ENCODE measurements around the gene RTEL1.
"Not testable (repeated sequence)": the region's sequence is repeated elsewhere in the genome, so short reads cannot be mapped to it uniquely, and the experiment has no call there.

RTEL1 gene

DNA sequence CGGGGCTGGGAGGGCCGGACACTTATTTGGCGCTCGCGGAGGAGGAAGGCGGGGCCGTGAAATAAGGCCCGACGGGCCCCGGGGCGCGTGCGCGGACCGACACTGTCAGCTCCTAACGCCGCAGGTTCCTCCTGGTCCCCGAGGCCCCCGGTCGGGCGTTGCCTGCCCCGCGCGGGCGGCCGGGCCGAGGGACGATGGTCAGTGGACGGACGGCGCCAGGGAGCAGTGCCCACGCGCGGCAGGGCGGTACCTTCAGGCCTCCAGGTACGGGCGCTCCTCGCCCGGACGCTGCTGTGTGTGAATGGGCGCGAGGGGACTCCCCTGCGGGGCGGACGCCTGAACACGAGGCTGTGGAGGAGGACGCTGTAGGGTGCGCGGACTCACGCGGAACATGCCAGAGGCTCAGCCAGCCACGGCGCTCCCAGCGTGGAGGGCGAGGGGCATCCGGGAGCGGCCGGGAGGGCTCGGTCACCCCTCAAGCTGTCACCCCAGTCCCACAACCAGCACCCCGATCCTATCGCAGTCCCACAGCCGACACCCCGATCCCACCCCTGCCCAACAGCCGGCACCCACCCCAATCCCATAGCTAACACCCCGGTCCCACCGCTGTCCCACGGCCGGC lies 30.9 kb upstream of the RTEL1 start:
- DNase-seq (ENCODE audit: low read depth in 1 of 2, low spot score in 1 of 2), result peak; percentile 90 to 93

DNA sequence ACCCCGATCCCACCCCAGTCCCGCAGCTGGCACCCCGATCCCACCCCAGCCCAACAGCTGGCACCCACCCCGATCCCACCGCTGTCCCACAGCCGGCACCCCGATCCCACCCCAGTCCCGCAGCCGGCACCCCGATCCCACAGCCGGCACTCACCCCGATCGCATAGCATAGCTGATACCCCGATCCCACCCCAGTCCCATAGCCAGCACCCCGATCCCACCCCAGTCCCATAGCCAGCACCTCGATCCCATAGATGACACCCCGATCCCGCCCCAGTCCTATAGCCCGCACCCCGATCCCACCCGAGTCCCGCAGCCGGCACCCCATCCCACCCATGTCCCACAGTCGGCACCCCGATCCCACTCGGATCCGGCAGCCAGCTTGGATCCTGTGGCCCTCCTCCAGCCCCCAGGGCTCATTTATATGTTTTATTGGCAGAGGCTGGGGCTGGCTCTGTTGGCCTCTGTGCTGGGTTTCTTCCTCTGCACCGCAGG lies 30.3 kb upstream of the RTEL1 start:
- no peak for DNase-seq (ENCODE audit: low read depth in 1 of 2, low spot score in 1 of 2)

DNA sequence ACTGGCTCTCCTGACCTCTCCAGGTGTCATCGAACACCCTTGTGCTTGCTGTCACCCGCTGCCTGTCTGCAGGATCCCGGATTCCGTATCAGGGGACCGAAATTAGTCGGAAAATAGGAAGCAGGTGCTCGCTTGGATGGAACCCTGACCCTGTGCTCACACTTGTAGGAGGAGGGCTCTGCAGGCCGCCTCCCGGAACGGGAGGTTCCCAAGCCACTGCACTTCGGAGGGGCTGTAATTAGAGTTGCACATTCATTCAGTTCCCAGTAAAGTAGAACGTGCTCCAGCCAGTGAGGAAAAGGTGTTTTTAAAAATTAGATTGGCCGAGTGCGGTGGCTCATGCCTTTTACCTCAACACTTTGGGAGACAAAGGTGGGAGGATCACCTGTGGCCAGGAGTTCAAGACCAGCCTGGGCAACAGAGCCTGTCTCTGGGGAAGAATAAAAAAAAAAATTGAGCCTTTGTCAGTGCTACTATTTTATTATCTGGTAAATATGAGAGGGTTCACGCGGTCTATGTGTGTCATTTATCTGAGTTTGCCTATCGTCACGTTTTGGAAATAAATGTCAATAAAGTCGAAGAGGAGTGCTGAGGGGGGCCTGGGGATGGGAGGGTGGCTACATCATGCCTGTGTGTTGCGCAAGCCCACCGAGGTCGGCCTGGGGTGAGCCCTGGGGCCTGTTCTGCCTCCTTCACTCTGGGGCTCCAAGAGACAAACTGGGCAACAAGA lies 29.7 kb upstream of the RTEL1 start:
- DNase-seq (ENCODE audit: low read depth in 1 of 2, low spot score in 1 of 2), result peak; percentile 50 to 69

DNA sequence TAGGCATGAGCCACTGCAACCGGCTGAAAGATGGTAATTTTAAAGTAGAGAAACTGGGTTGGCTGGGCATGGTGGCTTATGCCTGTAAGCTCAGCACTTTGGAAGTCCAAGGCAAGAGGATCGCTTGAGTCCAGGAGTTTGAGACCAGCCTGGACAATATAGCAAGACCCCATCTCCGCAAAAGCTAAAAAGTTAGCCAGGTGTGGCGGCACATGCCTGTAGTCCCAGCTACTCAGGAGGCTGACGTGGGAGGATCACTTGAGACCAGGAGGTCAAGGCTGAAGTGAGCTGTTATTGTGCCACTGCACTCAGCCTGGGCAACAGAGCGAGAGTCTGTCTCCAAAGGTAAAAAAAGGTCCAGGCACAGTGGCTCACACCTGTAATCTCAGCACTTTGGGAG lies 27.2 kb upstream of the RTEL1 start:
- DNase-seq (ENCODE audit: low read depth in 1 of 2, low spot score in 1 of 2), result not testable (repeated sequence)

DNA sequence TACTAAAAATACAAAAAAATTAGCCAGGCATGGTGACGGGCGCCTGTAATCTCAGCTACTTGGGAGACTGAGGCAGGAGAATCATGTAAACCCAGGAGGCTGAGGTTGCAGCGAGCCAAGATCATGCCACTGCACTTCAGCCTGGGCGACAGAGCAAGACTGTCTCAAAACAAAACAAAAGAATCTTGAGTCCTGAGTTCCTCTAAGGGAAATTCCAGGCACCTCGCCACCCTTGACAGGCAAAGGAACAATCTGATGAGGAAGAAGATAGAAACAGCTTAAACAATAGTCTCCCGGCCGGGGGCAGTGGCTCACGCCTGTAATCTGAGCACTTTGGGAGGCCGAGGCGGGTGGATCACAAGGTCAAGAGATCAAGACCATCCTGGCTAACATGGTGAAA lies 26.7 kb upstream of the RTEL1 start:
- DNase-seq (ENCODE audit: low read depth in 1 of 2, low spot score in 1 of 2), result not testable (repeated sequence)

DNA sequence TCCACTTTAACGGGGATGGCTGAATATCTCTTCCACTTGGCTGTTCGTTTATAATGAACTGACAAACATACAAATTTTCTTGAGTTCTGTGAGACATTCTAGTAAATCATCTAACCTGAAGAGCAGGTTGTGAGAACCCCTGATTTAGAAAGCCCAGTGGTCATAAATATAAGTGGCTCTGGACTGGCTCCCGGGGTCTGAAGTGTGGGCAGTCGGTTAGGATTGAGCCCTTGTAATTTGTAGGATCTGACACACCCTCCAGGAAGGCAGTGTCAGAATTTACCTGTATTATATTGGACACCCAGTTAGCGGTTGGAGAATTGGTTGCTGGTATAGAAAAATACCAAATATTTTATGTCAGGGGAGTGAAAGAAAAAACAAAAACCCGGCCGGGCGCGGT lies 24.4 kb upstream of the RTEL1 start:
- no peak for DNase-seq (ENCODE audit: low read depth in 1 of 2, low spot score in 1 of 2)

DNA sequence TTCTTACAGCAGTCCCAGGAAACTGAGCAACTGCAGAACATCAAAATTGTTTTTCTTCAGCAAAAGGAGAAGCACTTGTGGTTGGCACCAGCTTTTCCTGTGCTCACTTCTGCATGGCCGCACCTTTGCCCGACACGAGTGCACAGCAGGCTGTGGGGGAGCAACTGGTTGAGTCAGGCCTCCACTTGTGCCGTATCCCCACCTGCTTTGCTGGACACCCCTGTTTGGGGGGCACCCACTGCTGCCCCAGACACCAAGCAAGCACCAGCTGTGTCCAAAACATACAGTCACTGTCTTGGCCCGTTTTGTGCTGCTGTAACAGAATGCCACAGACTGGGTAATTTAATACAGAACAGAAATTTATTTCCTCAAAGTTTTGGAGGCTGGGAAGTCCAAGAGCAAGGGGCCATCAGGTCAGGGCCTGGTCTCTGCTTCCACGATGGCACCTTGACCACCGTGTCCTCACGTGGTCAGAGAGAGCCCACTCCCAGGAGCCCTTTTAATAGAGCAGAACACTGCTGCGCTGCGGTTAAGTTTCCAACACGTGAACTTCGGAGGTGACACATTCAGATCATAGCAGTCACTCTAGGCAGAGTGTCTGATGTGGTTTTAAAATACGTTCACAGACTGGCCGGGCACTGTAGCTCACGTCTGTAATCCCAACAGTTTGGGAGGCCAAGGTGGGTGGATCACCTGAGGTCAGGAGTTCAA lies 22.5 kb upstream of the RTEL1 start:
- DNase-seq (ENCODE audit: low read depth in 1 of 2, low spot score in 1 of 2), result peak; percentile 31 to 74

DNA sequence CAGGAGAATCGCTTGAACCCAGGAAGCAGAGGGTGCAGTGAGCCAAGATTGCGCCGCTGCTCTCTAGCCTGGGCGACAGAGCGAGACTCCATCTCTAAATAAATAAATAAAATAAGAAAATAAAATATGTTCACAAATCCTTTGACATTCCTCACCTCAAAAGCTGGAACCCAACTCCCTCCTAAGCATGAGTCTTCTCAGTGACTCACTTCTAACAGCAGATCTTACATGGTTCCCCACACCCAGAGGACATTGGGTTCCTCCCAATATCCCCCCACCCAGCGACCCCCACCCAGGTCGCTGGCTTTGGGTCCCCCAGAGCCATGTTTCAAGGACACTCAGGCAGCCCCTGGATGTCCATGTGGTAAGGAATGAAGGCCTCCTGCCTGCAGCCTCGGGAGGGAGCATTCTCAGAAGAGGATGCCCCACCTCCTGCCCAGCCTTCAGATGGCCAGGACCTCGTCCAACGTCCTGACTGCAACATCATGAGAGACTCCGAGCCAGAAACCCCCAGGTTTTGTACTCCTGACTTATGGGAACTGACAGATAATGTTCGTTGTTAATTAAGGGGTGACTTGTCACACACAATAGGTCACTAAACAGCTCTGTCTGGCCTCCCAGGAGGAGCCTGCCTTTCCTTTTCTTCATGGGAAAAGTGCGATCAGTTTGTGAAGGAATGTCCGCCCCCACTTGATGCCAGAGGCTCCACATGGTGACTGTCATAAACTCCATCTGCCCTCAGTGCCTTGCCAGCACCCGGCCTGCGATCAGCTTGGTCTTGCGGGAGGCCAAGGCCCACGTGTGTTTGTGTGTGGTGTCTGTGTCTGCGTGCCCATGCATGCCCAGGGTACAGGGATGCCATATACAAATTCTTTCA lies 21.1 kb upstream of the RTEL1 start:
- no peak for DNase-seq (ENCODE audit: low read depth in 1 of 2, low spot score in 1 of 2)

DNA sequence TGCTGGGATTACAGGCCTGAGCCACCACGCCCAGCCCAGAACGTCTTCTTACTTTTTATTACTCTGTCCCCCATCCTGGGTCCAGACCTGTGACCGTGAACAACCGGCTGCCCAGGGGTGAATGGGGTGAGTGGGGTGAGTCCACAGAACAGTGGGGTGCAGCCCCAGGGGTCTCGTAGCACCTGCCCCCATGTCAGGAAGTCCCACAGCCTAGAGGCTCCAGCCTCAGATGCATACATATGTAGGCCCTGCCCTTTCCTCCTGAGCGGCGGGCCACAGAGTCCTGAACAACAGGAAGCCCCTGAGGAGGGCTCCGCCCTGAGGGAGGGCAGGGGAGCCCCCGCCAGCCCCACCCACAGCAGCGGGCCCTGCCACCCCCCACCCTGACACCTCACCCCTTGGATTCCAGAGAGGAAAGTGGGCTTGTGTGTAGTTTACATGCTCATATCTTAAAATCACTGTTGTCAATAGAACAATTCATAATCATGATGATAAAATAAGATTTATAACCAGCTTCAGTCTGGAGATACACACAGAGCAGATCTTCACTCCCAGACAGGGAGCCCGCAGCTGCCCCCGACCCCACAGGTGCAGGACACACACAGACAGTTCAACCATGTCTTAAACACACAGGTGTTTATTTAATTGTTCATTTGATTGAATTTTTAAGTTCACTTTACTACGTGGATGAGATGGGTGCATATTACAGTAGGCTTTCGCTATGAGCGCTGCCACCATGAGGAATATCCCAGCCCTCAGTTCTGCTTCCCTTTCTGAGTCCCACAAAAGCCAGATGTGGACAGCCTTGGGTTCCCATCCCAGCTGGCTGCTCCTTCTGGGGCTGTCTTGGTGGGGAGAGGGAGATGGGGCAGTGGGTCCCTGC lies 18.8 kb upstream of the RTEL1 start:
- peak in 1 of 2 donors; percentile 53 for DNase-seq (ENCODE audit: low read depth in 1 of 2, low spot score in 1 of 2)

DNA sequence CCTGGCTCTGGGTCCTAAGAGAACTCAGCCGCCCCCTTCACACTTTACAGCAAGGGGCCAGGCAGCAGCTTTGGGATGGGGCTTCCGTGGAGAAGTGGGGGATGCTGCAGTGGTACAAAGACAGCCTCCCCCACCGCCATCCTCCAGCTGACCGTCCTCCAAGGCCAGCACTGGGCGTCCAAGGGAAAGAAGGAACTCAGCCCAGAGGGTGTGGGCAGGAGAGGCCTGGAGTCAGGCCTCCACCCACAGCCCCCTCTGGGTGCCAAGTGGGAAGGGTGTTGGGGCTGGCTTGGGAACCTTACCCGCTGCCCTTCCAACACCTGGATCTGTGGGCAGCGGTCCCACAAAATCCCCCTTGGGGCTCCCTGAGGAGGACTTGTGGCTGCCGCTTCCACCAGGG lies 18.0 kb upstream of the RTEL1 start:
- no peak for DNase-seq (ENCODE audit: low read depth in 1 of 2, low spot score in 1 of 2)

DNA sequence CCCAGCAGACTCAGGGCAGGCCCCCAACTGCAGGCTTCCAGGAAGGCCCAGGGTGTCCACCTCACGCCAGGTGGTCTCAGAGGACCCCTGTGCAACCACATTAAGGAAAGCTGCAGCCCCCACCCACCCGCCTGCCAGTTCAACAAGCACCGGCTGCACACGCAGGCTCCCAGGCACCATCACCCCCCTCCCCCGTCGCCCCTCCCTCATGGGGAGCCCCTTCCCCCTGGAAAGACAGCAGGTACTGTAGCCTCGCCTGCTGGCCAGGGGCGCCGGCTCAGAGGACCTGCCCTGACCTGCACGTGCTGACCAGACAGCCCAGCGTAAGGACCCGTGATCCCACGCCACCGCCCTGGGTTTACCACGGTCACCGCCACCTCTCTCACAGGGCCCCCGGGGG lies 17.4 kb upstream of the RTEL1 start:
- DNase-seq (ENCODE audit: low read depth in 1 of 2, low spot score in 1 of 2), result not testable (repeated sequence)

DNA sequence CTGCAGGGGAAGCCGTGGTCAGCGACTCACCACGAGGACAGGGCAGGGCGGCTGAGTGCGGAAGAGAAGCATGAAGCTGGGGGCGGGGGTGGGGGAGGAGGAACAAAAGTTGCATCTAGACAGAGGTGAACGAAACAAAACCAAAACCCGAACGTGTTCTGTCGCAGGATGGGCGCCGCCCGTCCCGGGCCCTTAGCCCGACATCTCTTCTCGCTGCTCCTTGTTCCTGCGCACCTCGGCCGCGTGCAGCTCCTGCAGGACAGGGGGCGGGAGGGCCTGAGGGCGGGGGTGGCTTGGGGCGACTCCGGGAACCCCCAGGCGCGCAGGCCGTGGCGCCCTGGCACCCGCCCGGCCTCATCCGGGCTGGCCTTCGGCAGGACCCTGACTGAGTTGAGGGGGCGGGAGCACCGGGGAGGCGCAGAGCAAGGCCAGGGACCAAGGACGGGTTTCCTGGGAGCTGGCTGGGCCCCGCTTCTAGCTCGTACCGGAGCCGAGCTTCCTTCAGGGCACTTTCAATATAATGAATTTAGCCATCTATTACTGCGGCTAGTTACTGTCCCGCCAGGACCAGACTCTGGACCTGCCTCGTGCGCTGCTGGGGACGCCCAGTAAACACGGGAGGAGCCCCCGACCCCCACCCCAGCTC lies 16.8 kb upstream of the RTEL1 start:
- no peak for DNase-seq (ENCODE audit: low read depth in 1 of 2, low spot score in 1 of 2)

DNA sequence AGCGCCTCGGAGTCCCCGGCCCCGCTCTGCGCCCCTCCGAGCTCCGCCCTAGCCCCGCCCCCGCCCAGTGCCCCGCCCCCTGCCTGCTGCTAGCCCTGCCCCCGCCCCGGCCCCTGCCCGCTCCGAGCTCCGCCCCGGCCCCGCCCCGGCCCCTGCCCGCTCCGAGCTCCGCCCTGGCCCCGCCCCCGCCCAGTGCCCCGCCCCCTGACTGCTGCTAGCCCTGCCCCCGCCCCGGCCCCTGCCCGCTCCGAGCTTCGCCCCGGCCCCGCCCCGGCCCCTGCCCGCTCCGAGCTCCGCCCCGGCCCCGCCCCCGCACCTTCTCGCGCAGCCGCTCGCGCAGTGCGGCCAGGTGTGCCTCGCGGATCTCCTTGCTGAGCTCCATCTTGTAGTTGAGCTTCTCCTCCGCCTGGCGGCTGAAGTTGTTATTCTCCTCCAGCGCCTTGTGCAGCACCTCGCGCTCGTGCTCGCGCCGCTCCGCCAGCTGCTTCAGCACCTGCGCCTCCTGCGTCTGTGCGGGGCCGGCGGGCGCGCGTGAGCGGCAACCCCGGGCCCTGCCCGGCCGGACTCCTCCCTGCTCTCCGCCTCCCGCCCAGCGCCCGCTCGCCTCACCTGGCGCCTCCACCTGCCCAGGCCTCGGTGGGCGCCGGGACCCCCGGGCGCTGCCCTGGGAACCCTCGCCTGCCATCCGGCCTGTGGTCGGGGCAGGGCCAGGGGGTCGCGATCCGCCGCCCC lies 16.2 kb upstream of the RTEL1 start:
- DNase-seq (ENCODE audit: low read depth in 1 of 2, low spot score in 1 of 2), result peak; percentile 94 to 97

DNA sequence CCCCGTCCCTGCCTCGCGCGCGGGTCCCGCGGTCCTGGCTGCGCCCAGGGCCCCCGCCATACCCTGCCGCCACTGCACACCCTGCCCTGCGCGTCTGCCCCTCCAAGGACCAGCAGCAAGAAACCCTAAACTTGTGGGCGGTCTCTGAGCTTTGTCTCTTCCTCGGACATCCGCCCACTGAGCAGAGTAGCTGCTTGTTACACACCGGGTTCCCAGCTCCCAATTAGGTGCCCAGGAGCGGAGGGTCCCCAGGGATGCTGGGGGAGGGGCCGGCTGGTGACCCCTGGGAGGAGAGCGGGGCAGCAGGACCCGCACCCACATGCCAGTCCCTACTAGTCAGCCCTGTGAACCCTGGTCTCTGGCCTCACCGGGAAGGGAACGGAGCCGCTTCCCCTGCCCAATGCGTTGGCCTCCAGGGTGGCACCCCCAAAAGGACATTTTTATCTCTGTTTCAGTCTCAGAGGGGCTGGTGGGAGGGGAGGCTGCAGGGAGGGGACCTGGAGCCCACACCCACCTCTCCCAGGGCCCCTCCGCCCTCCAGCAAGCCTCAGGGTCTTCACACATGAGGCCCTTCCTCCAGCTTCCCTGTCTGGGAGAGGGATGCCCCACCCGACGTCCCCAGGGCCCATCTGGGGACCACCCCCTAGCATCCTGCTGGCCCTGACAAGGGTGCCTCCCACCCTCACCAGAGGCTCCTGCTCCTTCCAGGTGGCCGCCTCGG lies 15.4 kb upstream of the RTEL1 start:
- DNase-seq (ENCODE audit: low read depth in 1 of 2, low spot score in 1 of 2), result no peak

DNA sequence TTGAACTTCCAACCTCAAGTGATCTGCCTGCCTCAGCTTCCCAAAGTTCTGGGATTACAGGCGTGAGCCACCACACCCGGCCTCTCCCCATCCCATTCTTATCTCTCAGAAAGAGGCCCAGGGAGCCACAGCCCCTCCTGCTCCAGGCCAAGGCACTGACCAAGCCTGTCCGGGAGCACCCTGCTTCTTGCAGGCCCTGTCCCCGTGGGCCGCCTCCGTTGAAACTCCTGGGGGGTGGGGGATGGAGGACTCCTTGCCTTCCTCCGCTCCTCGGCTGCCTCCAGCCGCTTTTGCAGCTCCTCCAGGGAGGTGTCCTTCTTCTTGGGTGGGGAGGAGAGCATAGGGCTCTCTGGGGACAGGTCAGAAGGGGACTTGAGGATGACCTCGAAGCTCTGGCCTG lies 14.6 kb upstream of the RTEL1 start:
- DNase-seq (ENCODE audit: low read depth in 1 of 2, low spot score in 1 of 2), result no peak

DNA sequence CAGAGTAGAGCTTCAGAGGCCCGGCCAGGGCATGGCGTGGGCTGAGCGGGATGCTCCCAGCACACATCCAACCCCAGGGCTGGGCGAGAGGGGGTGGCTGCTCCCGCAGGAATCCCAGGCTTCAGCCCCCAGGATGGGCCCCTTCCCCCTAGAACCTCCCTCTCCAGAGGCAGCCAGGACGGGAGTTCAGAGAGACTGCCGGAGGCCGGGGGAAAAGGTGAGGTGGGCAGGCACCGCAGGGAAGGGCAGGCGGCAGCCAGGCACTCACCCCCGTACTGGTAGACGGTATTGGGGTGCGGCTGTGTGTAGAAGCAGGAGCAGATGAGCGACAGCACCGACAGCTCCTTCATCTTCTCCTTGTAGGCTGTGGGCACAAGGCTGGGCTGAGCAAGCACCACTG lies 14.2 kb upstream of the RTEL1 start:
- no peak for DNase-seq (ENCODE audit: low read depth in 1 of 2, low spot score in 1 of 2)

DNA sequence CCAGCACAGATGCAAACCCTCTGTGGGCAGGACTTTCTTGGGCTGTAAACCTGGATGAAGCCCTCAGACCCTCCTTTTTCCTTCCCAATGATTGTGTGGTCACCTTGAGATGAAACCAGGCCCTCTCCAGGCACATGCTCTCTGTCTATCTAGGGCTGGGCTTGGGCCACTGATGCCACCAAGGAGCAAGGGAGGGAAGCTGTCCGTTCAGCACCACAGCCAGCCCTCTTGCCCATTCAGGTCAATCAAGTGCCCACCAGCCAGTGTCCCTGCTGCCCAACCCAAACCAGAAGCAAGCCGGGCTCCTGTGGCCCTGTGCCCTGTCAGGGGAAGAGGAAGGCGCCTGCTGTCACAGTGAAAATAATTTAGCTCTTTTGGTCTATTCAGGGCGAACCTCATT lies 12.9 kb upstream of the RTEL1 start:
- DNase-seq (ENCODE audit: low read depth in 1 of 2, low spot score in 1 of 2), result no peak

DNA sequence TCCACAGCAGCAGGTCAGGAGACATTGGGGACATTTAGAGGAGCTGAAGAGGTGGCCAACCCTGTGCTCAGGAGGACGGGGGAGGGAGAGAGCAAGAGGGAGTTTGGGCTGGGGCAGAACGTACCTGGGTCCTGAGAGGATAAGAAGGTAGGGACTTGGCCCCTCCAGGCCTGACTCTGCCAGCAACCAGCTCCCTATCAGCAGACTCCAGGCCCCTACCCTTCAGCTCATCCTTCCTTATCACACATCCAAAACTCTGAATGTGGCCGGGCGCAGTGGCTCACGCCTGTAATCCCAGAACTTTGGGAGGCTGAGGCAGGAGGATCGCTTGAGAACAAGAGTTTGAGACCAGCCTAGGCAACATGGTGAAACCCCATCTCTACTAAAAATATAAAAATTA lies 9.9 kb upstream of the RTEL1 start:
- no peak for DNase-seq (ENCODE audit: low read depth in 1 of 2, low spot score in 1 of 2)

Measured in activated CD4-positive, alpha-beta T cell treated with anti-CD3 and anti-CD28 coated beads, Interleukin-2, amount 50 U/mL, for 24 hours (primary cell).